Left lobe of liver (tissue), 2 donors: Measurements from ENCODE around the gene ENTHD1. TPM values are rescaled to one million over a fixed set of nuclear protein-coding genes. Genes with fewer than 3 reads are reported as not detected.
A peak's percentile ranks its signal among the peaks of the same experiment; 100 is the strongest.
"Not testable (repeated sequence)": the region's sequence is repeated elsewhere in the genome, so short reads cannot be mapped to it uniquely, and the experiment has no call there.

Experiments used
- ATAC-seq: fragments of 200-7000 bp; cut with Tn5 transposase; one replicate; pipeline ENCODE4 v1.9.1; 2020; ENCODE audit warnings: mild to moderate bottlenecking, moderate library complexity
- DNase-seq: peaks from one replicate; pipeline ENCODE4 v3.0.0-alpha.2; 2020; ENCODE audit warnings: low spot score
- total RNA-seq: library from RNA; stranded (reverse); gene quantifications from one replicate; pipeline ENCODE4 v1.2.1, GENCODE V29; 2021
- donor health status: DM: no; HTN: no; CAD: no; lungs with moderate emphysema.
- donor health status: DM: no; HTN: yes; CAD: no.

The ENTHD1 gene
- total RNA-seq, 1 donor from 2014 or later = not detected

DNA sequence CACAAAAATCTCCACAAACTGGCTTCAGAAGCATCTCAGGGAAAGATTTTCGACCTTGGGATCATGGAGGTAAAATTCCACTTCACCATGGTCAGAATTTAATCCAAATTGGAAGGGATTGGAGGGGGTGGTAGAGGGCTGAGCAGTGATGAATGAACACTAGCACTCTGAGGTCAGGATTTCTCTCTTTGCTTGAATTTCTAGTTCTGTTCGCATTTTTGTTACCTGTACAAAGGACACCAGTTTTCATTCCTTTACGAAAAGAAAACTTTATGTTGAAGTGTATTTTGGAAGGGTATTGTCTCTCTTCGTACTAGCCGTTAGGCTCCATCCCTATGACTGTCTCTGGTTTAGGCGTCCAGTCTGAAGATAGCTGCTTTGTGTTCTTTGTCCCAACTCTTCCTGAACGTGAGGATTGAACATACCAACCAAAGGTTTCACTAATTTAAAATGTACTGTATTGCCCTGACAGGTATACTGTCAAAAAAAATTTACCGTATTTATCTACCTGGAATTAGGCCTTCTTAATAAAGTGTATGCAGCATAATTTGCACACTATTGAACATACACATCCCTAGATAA, 8.1 kb upstream of the ENTHD1 start:
- no peak for DNase-seq
- no peak for ATAC-seq

- no peak for DNase-seq
- ATAC-seq = no peak
Measured at GRCh38 chr22:39900306-39901227, 7.0 kb upstream of the ENTHD1 start, which contains the start of gene GRAP2. Gene GRAP2 (plus strand): TSS chr22:39901084. CDS start chr22:39947107, 46,023 bp downstream.

DNA sequence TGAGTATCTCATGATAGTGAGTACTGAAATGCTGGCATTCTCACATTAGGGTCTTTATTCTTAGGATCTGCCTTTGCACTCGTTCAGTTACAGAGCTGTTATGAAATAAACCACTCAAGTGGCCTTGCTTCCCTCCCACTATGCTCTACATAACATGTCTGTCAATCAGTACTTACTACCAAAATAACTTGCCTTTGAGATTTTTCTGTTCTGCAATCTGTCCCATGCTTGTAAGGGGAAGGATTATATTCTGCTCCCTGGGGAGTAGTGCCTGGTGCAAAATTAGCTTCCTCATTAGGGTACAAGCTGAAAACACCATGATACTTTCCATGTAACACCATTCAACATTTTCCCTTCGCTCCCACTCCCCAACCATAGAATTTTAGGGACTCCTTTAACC, 5.4 kb upstream of the ENTHD1 start:
- DNase-seq (no peak), ATAC-seq (no peak)

DNA sequence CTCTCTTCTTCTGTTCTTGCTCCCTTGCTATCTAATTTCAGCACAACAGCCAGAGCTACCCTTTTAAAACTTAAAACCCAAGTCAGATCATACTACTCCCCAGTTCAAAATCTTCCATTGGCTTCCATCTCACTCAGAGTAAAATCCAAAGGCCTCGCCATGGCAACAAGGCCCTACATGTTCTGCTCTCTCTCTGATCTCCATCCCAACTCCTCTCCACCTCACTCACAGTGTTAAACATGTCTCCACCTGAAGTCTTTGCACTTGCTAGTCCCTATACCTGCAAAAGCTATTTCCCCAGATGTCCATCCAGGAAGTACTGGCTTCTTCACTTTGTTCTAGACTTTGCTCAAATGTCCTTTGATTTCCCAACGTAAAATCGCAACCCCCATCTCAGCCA, 4.3 kb upstream of the ENTHD1 start:
- ATAC-seq = no peak

GRCh38 chr22:39896313-39896996, 2.9 kb upstream of the ENTHD1 start:
- DNase-seq (no peak), ATAC-seq (no peak)

More for the DNA sequence above, 4.3 kb upstream of the ENTHD1 start:
- DNase-seq = no peak

GRCh38 chr22:39895682-39896081, 2.1 kb upstream of the ENTHD1 start:
- DNase-seq (no peak), ATAC-seq (no peak)

GRCh38 chr22:39894554-39895092, 1.1 kb upstream of the ENTHD1 start:
- DNase-seq = no peak
- no peak for ATAC-seq

DNA sequence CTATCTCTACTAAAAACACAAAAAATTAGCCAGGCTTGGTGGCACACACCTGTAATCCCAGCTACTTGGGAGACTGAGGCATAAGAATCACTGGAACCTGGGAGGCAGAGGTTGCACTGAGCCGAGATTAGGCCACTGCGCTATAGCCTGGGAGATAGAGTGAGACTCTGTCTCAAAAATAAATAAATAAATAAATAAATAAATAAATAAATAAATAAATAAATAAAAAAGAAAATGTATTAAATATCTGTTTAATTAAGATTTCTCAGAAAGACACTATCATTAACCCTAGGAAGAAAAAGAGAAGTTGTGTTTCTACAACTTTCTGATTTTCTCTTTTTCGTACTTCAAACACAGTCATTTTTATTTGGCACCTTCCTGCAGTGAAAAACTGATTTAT, 3.6 kb downstream of the ENTHD1 start:
- DNase-seq, ATAC-seq: not testable (repeated sequence)

DNA sequence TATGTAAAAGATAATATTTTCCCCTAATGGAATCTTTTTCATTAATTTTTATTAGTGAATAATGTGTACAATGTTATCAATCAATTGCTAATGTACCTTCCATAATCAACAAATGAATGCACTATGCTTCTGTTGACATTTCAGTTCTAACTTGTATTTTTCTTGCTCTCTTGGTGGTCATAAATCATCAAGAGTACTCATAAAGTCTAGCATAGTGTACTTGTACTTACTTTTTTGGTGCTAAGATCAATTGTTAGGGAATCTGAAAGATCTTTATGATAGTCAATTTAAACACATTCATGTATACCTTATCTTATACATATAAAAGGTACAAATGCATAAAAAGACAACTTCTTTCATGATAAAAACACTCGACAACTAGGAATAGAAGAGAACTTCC, 10.5 kb downstream of the ENTHD1 start:
- ATAC-seq (no peak), DNase-seq (no peak)

GRCh38 chr22:39880722-39881121, 12.8 kb downstream of the ENTHD1 start:
- no peak for ATAC-seq
- DNase-seq = no peak

- ATAC-seq = no peak
Measured at GRCh38 chr22:39877079-39877845, 16.3 kb downstream of the ENTHD1 start.

GRCh38 chr22:39875176-39875885, 18.2 kb downstream of the ENTHD1 start:
- not testable (repeated sequence) for DNase-seq
- ATAC-seq = peak; percentile 29

More at GRCh38 chr22:39877079-39877845, 16.3 kb downstream of the ENTHD1 start:
- no peak for DNase-seq

- DNase-seq = no peak
- ATAC-seq = no peak
Measured at GRCh38 chr22:39873965-39874364, 19.6 kb downstream of the ENTHD1 start.

DNA sequence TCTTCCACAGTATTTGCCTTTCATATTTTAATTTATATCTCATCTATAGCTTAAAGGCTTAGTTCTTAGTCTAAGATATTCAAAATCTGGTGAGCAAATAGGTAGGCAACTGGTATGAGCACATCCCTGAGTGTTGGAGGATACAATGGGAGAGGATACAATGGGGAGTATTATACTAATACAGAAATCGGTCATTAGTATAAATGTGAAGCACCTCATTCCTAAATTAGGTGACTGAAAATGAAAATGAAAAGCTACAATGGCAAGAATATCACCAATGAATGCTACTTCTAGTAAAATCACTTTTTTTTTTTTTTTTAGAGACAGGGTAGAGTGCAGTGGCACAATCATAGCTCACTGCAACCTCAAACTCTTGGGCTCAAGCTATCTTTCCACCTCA, 21.0 kb downstream of the ENTHD1 start:
- ATAC-seq (no peak), DNase-seq (no peak)

GRCh38 chr22:39871008-39871798, 22.4 kb downstream of the ENTHD1 start:
- no peak for ATAC-seq
- no peak for DNase-seq

DNA sequence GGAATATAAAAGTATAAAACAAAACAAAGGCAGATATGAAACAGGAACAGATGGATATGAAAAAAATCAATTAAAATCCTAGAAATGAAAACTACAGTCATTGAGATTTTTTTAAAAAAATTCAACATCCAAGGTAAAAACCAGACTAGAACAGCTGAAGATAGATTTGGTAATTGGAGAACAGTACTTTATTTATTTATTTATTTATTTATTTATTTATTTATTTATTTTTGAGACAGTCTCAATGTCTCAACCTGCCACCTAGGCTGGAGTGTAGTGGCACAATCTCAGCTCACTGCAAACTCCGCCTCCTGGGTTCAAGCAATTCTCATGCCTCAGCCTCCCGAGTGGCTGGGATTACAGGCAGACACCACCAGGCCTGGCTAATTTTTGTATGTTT, 23.8 kb downstream of the ENTHD1 start:
- not testable (repeated sequence) for DNase-seq, ATAC-seq

- ATAC-seq (no peak), DNase-seq (no peak)
Measured at GRCh38 chr22:39868741-39869140, 24.8 kb downstream of the ENTHD1 start.

- no peak for ATAC-seq
- no peak for DNase-seq
Measured at GRCh38 chr22:39859903-39860588, 33.5 kb downstream of the ENTHD1 start.
